Fibroblast of the aortic adventitia (primary cell): ENCODE measurements around the gene IRF4. TPM values are rescaled to one million over a fixed set of nuclear protein-coding genes. Genes with fewer than 3 reads are reported as not detected.
A peak's percentile ranks its signal among the peaks of the same experiment; 100 is the strongest.

Experiments
- DNase-seq: peaks from one replicate; pipeline ENCODE4 v3.0.0-alpha.2; 2010; ENCODE audit warnings: low read depth
- H3K4me3 ChIP-seq: 2 replicates; pipeline ENCODE4 v1.5.1; 2011; ENCODE audit warnings: low read depth, mild to moderate bottlenecking, control low read depth, low read length, moderate library complexity
- CTCF ChIP-seq: IDR thresholded peaks from 2 replicates; pipeline ENCODE4 v1.5.1; 2011; ENCODE audit warnings: mild to moderate bottlenecking, low read length, control low read depth, inconsistent platforms; ENCODE audit not compliant: insufficient read depth
- total RNA-seq: library from RNA; depleted of rRNA; stranded (reverse); fragments of >200 nt; gene quantifications from 2 replicates; pipeline ENCODE4 v1.2.3, GENCODE V29; 2012; ENCODE audit warnings: low replicate concordance

IRF4 gene
- total RNA-seq, 1 donor: 2.3 TPM

- no peak for TF ChIP-seq CTCF
- DNase-seq: peak; percentile 51
- H3K4me3 ChIP-seq: no peak overlapping the region
These were observed 45.5 kb downstream of the IRF4 start for GRCh38 chr6:437037-437392.

- DNase-seq: no peak
- no peak overlapping the region for H3K4me3 ChIP-seq
- no peak for TF ChIP-seq CTCF
These were observed 47.1 kb downstream of the IRF4 start for GRCh38 chr6:438634-439170.

- peak; percentile 65 for DNase-seq
- no peak for TF ChIP-seq CTCF
These were observed 48.2 kb downstream of the IRF4 start for GRCh38 chr6:439641-440167.

GRCh38 chr6:441126-441920 lies 49.8 kb downstream of the IRF4 start:
- no peak overlapping the region for H3K4me3 ChIP-seq
- DNase-seq: no peak
- no peak for TF ChIP-seq CTCF

More at GRCh38 chr6:439641-440167, 48.2 kb downstream of the IRF4 start:
- H3K4me3 ChIP-seq: no peak overlapping the region

DNA sequence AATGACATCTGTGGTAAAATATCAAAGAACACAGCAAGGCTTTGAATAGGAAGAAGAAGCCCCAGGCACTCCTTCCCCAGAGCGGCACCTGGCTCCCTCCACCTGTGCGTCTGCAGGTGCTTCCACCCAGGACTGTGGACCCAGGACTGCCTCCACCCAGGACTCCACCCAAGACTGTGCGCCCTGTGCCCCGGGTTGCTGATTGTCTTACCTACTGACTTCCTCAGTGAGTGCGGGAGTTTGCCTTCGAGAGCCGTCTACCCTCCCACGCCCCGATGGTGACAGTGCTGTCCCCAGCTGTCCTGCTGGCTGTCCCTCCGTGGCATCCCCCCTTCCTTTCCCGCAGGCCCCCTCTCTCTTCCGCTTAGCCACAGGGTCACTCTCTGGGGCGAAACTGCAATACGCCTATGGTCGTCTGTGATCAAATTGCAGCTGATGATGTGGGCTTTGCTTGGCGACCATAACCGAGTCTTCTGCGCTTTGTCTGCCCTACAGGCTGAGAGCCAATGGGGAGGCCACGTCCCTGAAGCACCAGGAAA lies 52.1 kb downstream of the IRF4 start:
- no peak for TF ChIP-seq CTCF

GRCh38 chr6:444653-445275 lies 53.2 kb downstream of the IRF4 start:
- no peak overlapping the region for H3K4me3 ChIP-seq
- no peak for DNase-seq
- TF ChIP-seq CTCF: no peak

More for the DNA sequence above, 52.1 kb downstream of the IRF4 start:
- no peak for DNase-seq
- H3K4me3 ChIP-seq: no peak overlapping the region
